Tibial nerve (tissue), 3 donors: ENCODE results near the gene EXOC3.

Source experiments
- POLR2A ChIP-seq, 2 donors: fragments of 450-650 bp; IDR thresholded peaks; one replicate each; pipeline ENCODE4 v1.6.1; 2017; ENCODE audit warnings: antibody characterized with exemption in 2 of 2, mild to moderate bottlenecking in 2 of 2, moderate library complexity in 2 of 2
- TF ChIP-seq, protein P1 (sequence below), 5 experiments: fragments of 200-600 bp in 3 of 5; fragments of 450-650 bp in 2 of 5; sonication (generic) in 3 of 5; IDR thresholded peaks; one replicate each; pipeline ENCODE4 v1.5.1; 2016 to 2019; ENCODE audit warnings: antibody characterized with exemption in 5 of 5, mild to moderate bottlenecking in 3 of 5, moderate library complexity in 2 of 5

DNA sequence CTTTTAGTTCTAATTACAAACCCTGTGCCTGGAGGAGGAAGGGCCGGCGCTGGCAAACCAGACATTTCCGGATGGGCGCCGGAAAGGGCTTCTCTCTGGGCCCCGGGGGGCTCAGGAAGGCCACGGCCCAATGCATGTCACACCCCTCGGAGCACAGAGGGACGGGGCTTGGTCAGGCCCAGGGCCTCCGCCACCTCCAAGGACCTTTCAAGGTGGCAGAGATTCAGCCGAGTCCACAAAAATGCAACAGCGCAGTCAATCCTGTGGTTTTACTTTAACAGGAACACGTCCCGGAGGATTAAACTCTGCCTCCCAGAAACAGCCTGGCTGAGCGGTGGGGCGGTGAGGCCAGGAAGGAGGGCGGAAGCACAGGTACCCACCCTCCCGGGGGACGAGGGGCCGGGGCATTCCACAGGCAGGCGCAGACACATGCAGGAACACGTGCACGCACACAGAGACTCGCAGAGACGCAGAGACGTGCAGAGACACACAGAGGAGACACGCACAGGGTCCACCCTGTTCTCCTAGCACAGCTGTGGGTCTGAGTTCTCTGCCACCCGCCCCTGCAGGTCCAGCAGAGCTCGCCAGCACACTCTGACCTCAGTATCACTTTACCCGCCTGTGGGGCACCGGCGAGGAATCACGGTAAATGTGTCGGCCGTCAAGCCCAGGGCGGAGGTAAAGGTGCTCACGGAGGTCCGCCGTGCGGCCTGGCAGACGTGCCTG lies 58.3 kb downstream of the EXOC3 start:
- TF ChIP-seq, protein P1, sequence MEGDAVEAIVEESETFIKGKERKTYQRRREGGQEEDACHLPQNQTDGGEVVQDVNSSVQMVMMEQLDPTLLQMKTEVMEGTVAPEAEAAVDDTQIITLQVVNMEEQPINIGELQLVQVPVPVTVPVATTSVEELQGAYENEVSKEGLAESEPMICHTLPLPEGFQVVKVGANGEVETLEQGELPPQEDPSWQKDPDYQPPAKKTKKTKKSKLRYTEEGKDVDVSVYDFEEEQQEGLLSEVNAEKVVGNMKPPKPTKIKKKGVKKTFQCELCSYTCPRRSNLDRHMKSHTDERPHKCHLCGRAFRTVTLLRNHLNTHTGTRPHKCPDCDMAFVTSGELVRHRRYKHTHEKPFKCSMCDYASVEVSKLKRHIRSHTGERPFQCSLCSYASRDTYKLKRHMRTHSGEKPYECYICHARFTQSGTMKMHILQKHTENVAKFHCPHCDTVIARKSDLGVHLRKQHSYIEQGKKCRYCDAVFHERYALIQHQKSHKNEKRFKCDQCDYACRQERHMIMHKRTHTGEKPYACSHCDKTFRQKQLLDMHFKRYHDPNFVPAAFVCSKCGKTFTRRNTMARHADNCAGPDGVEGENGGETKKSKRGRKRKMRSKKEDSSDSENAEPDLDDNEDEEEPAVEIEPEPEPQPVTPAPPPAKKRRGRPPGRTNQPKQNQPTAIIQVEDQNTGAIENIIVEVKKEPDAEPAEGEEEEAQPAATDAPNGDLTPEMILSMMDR (IDR thresholded peaks at IDR 0.05), result no peak
- TF ChIP-seq POLR2A (IDR thresholded peaks at IDR 0.05), result no peak
